HepG2 (cell line): Measurements from ENCODE around the gene JDP2. TPM values are rescaled to one million over a fixed set of nuclear protein-coding genes. Genes with fewer than 3 reads are reported as not detected.

Source experiments
- ATAC-seq: fragments of 200-7000 bp; cut with Tn5 transposase; 3 replicates; pipeline ENCODE4 v1.9.1; 2020; ENCODE audit warnings: mild to moderate bottlenecking, moderate library complexity
- BruUV-seq: library from RNA; stranded (reverse); fragments of 400-500 nt; replicated peaks from 2 replicates; lab custom pipeline; 2021; lab: Mats Ljungman, UMichigan
- CTCF ChIA-PET: fragments of 300-600 bp; formaldehyde crosslinking; extraction: SDS; loops from one replicate; lab custom pipeline; 2021; ENCODE audit warnings: low total read pairs, inconsistent platforms, low intra/inter-chr PET ratio; lab: Yijun Ruan, JAX
- POLR2A ChIA-PET: fragments of 350-600 bp; sonication (Branson Sonifier 250); formaldehyde crosslinking; loops from one replicate; lab custom pipeline; 2020; ENCODE audit warnings: antibody characterized with exemption, inconsistent platforms; lab: Yijun Ruan, JAX
- DNase-seq: peaks from one replicate; pipeline ENCODE4 v3.0.0-alpha.2; 2015; ENCODE audit warnings: low spot score
- FAIRE-seq: peaks from 3 replicates; lab custom pipeline; 2011; peaks lifted over from hg19 to GRCh38; lab: Jason Lieb, UNC
- H2AFZ ChIP-seq: one replicate; pipeline ENCODE4 v1.6.1; 2011; ENCODE audit warnings: low read length, inconsistent platforms
- H3K27ac ChIP-seq: fragments of 300-600 bp; 3 replicates; pipeline ENCODE4 v1.8.0; 2011; ENCODE audit warnings: mixed run types, mild to moderate bottlenecking, mixed read lengths, low read length, inconsistent platforms; ENCODE audit not compliant: insufficient read depth; ENCODE audit errors: extremely low read length
- H3K27me3 ChIP-seq, 2 experiments: fragments of 200-600 bp in 1 of 2; 2 replicates in 1 of 2; 3 replicates in 1 of 2; pipeline versions ENCODE4 v1.6.0 to v1.8.0; 2011; ENCODE audit warnings: low read length in 2 of 2, mild to moderate bottlenecking in 2 of 2, moderate library complexity in 2 of 2, inconsistent platforms in 1 of 2; ENCODE audit not compliant: insufficient read depth in 2 of 2, control insufficient read depth in 1 of 2
- H3K36me3 ChIP-seq, 2 experiments: fragments of 200-600 bp in 1 of 2; replicated peaks in 1 of 2; 2 replicates in 1 of 2; 3 replicates in 1 of 2; pipeline versions ENCODE4 v1.5.1 to v1.8.0; 2011; ENCODE audit warnings: low read length in 2 of 2, inconsistent platforms in 1 of 2; ENCODE audit not compliant: insufficient read depth in 2 of 2, control insufficient read depth in 1 of 2
- H3K4me1 ChIP-seq: 2 replicates; pipeline ENCODE4 v1.5.1; 2012; ENCODE audit warnings: low read length, inconsistent platforms; ENCODE audit not compliant: insufficient read depth
- H3K4me2 ChIP-seq: 2 replicates; pipeline ENCODE4 v1.6.0; 2011; ENCODE audit warnings: low read depth, low read length, inconsistent platforms
- H3K4me3 ChIP-seq, 3 experiments: fragments of 200-600 bp in 1 of 3; sonication (generic), shearing (Covaris generic) in 1 of 3; replicated peaks in 1 of 3; 2 replicates each; pipeline ENCODE4 v1.5.1; 2011 to 2016; ENCODE audit warnings: low read length in 3 of 3, inconsistent platforms in 2 of 3, low read depth in 2 of 3, mild to moderate bottlenecking in 2 of 3, control low read depth in 1 of 3, mixed read lengths in 1 of 3; ENCODE audit not compliant: insufficient read depth in 1 of 3
- H3K79me2 ChIP-seq: one replicate; pipeline ENCODE4 v1.6.1; 2011; ENCODE audit warnings: low read length, inconsistent platforms; ENCODE audit not compliant: insufficient read depth
- H3K9ac ChIP-seq: 2 replicates; pipeline ENCODE4 v1.6.0; 2011; ENCODE audit warnings: mild to moderate bottlenecking, low read depth, low read length, inconsistent platforms; ENCODE audit not compliant: insufficient read depth
- H3K9me3 ChIP-seq: 2 replicates; pipeline ENCODE4 v1.5.1; 2012; ENCODE audit warnings: mild to moderate bottlenecking, low read length
- H4K20me1 ChIP-seq: 2 replicates; pipeline ENCODE4 v1.6.0; 2011; ENCODE audit warnings: inconsistent platforms, mild to moderate bottlenecking, low read length, moderate library complexity; ENCODE audit not compliant: insufficient read depth
- ATF7-NPFF ChIP-seq: sonication (generic); formaldehyde crosslinking; IDR thresholded peaks from 2 replicates; pipeline ENCODE4 v1.8.1; 2023; ENCODE audit warnings: mild to moderate bottlenecking, low read depth, missing genetic modification reagents, moderate library complexity
- EEA1 ChIP-seq: sonication (generic); formaldehyde crosslinking; IDR thresholded peaks from 2 replicates; pipeline ENCODE4 v1.5.1; 2020; ENCODE audit warnings: mild to moderate bottlenecking, missing genetic modification reagents, borderline replicate concordance
- FLYWCH1 ChIP-seq: sonication (generic); formaldehyde crosslinking; IDR thresholded peaks from 2 replicates; pipeline ENCODE4 v1.8.1; 2023; ENCODE audit warnings: mild to moderate bottlenecking, missing genetic modification reagents
- FOXK1 ChIP-seq: sonication (generic); formaldehyde crosslinking; IDR thresholded peaks from 2 replicates; pipeline ENCODE4 v1.4.0; 2020; ENCODE audit warnings: low read depth, missing genetic modification reagents, borderline replicate concordance
- GLMP ChIP-seq: sonication (generic); formaldehyde crosslinking; IDR thresholded peaks from 2 replicates; pipeline ENCODE4 v1.9.0; 2021; ENCODE audit warnings: missing genetic modification reagents, mild to moderate bottlenecking, borderline replicate concordance
- MAFG ChIP-seq: sonication (generic); formaldehyde crosslinking; IDR thresholded peaks from 2 replicates; pipeline ENCODE4 v1.5.1; 2020; ENCODE audit warnings: mild to moderate bottlenecking, missing genetic modification reagents
- MIER3 ChIP-seq: IDR thresholded peaks from 2 replicates; pipeline ENCODE4 v1.6.1; 2016; ENCODE audit warnings: missing compliant biosample characterization, borderline replicate concordance
- PCBP2 ChIP-seq: fragments of 200-400 bp; formaldehyde crosslinking; optimal IDR thresholded peaks from 2 replicates; pipeline ENCODE3; 2018; ENCODE audit warnings: low read length, low read depth; ENCODE audit not compliant: poor library complexity, severe bottlenecking
- PLSCR1 ChIP-seq: sonication (generic); formaldehyde crosslinking; IDR thresholded peaks from 2 replicates; pipeline ENCODE4 v1.5.0; 2020; ENCODE audit warnings: missing genetic modification reagents, mild to moderate bottlenecking, borderline replicate concordance
- SKI ChIP-seq: fragments of 450-650 bp; IDR thresholded peaks from one replicate; pipeline ENCODE4 v1.6.1; 2018; ENCODE audit warnings: mild to moderate bottlenecking; ENCODE audit not compliant: partially characterized antibody
- SMAD3 ChIP-seq: sonication (generic); formaldehyde crosslinking; IDR thresholded peaks from 2 replicates; pipeline ENCODE4 v1.4.0; 2020; ENCODE audit warnings: missing genetic modification reagents
- TGIF2 ChIP-seq: IDR thresholded peaks from 2 replicates; pipeline ENCODE4 v1.6.1; 2016; ENCODE audit warnings: control low read depth, missing compliant biosample characterization
- TP53 ChIP-seq: sonication (generic); formaldehyde crosslinking; conservative IDR thresholded peaks from 2 replicates; pipeline ENCODE4 v1.4.0; 2020; ENCODE audit warnings: missing genetic modification reagents
- ZNF20 ChIP-seq: sonication (generic); formaldehyde crosslinking; IDR thresholded peaks from 2 replicates; pipeline ENCODE4 v1.4.0; 2020; ENCODE audit warnings: mild to moderate bottlenecking, moderate library complexity, missing genetic modification reagents
- ZNF670 ChIP-seq: sonication (generic); formaldehyde crosslinking; IDR thresholded peaks from 2 replicates; pipeline ENCODE4 v1.8.0; 2022; ENCODE audit warnings: mild to moderate bottlenecking, missing genetic modification reagents, borderline replicate concordance
- WGBS: methylation state at CpG from one replicate; pipeline ENCODE4 v1.1.6; 2017; ENCODE audit warnings: low lambda C conversion rate; 5-methylcytosine and 5-hydroxymethylcytosine counted together
- in situ Hi-C: cut with HindIII; loops from 2 replicates; pipeline ENCODE4 v1.10.0; 2017; ENCODE audit warnings: low pct_unique_long_range_greater_than_20kb; ENCODE audit not compliant: extremely low pct_ligation_motif_present
- intact Hi-C: fragments of 100-400 bp; cut with micrococcal nuclease; formaldehyde crosslinking; loops from one replicate; pipeline ENCODE4 v1.10.0; 2022; ENCODE audit not compliant: unreplicated experiment
- polyA plus RNA-seq, 8 experiments: library from polyadenylated mRNA; depleted of rRNA in 3 of 8; stranded (reverse) in 7 of 8; unstranded in 1 of 8; fragments of >200 nt; fragmentation: Illumina TruSeq in 4 of 8; extraction: Trizol in 4 of 8; gene quantifications; 2 replicates each; pipeline versions ENCODE4 v1.2.1 to v1.2.3, GENCODE V29; 2011 to 2016; ENCODE audit warnings: low read depth in 4 of 8, missing spikeins in 1 of 8, mixed read lengths in 1 of 8; ENCODE audit not compliant: insufficient read depth in 1 of 8
- total RNA-seq, 5 experiments: library from RNA; depleted of rRNA; stranded (reverse); fragments of >200 nt; fragmentation: Illumina TruSeq; extraction: Trizol; gene quantifications; 2 replicates each; pipeline ENCODE4 v1.2.3, GENCODE V29; 2016; ENCODE audit warnings: low read depth in 1 of 5

Gene JDP2
- total and polyA plus RNA-seq, 2 of the 13 experiments (the other 11 are each of a cell fraction or from before 2014, with no cell fraction given): 8.0 to 8.9 TPM

GRCh38 chr14:75380656-75381055, 47.2 kb upstream of the JDP2 start:
- DNase-seq (no peak), ATAC-seq (no peak), FAIRE-seq (no peak)
- in situ Hi-C loops (no loop called here), intact Hi-C loops (no loop called here)
- H3K4me2 ChIP-seq: no peak overlapping the region
- ChIA-PET POLR2A (no interaction called here), CTCF (no interaction called here)
- no peaks in the 10 kb centered on the region for H4K20me1 ChIP-seq
- no peaks in the 10 kb centered on the region for H3K36me3 ChIP-seq
- no peak overlapping the region for H3K9ac ChIP-seq
- H3K79me2 ChIP-seq: no peaks in the 10 kb centered on the region
- no TSS peak for BruUV-seq
- no peak overlapping the region for H3K4me3 ChIP-seq
- no peak overlapping the region for H3K27ac ChIP-seq
- H2AFZ ChIP-seq: no peak overlapping the region
- no peaks in the 10 kb centered on the region; a peak in 1 of 5 replicates for H3K27me3 ChIP-seq
- H3K9me3 ChIP-seq: no peaks in the 10 kb centered on the region
- 0% methylated on average over 2 of the region's 2 CpGs for WGBS
- no peaks in the 10 kb centered on the region for H3K4me1 ChIP-seq
- TF ChIP-seq FOXK1 (CRISPR knock-in tag) (no peak), SKI (no peak), ATF7-NPFF (CRISPR knock-in tag) (no peak), TP53 (CRISPR knock-in tag) (no peak), PCBP2 (no peak), TGIF2 (CRISPR knock-in tag) (no peak), MAFG (no peak), MIER3 (CRISPR knock-in tag) (no peak), FLYWCH1 (CRISPR knock-in tag) (no peak), GLMP (CRISPR knock-in tag) (no peak), EEA1 (no peak), PLSCR1 (CRISPR knock-in tag) (no peak), ZNF670 (CRISPR knock-in tag) (no peak), SMAD3 (CRISPR knock-in tag) (no peak), ZNF20 (CRISPR knock-in tag) (no peak)
